ENCODE measurements around the gene REM2.

Gene REM2, protein sequence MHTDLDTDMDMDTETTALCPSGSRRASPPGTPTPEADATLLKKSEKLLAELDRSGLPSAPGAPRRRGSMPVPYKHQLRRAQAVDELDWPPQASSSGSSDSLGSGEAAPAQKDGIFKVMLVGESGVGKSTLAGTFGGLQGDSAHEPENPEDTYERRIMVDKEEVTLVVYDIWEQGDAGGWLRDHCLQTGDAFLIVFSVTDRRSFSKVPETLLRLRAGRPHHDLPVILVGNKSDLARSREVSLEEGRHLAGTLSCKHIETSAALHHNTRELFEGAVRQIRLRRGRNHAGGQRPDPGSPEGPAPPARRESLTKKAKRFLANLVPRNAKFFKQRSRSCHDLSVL

DNA sequence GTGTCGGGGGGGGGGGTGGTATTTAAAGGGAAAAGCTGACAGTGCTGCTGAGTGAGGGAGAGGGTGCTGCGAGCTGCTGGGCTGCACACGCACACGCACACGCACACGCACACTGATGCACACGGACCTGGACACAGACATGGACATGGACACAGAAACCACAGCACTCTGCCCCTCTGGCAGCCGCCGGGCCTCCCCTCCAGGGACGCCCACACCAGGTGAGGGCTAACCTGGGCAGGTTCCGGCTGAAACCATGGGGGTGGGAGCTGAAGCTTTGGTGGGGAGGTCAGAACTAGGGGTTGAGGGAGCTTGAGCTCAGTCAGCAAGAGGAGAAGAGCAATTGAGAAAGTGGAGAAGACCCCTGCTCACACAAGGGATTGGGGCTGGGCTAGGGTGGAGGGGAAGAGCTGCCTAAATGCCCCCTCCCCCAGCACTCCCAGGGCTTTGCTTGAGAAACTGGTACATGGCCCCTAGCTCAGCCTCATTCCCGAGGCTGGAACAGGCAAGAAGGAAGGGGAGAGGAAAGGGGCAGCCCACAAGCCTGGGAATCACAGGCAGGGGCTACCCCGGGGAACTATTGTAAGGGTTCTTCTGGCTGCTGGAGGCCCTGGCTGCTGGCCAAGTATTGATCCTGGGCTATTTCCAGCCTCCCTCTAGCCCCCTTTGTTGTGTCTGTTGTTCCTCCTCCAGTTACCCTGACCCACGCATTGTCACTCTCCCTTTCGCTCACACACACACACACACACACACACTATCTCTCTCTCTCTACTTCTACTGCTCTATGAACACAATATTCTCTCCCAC is at the start of gene REM2:
Gene REM2, plus strand, starts transcription at position 50 of the 804 bp plus-strand sequence. Its CDS starts 66 bp downstream, at position 116.
- no peak for DNase-seq

- DNase-seq: no peak
These were observed 47.5 kb upstream of the REM2 start for GRCh38 chr14:22835505-22835904.

DNA sequence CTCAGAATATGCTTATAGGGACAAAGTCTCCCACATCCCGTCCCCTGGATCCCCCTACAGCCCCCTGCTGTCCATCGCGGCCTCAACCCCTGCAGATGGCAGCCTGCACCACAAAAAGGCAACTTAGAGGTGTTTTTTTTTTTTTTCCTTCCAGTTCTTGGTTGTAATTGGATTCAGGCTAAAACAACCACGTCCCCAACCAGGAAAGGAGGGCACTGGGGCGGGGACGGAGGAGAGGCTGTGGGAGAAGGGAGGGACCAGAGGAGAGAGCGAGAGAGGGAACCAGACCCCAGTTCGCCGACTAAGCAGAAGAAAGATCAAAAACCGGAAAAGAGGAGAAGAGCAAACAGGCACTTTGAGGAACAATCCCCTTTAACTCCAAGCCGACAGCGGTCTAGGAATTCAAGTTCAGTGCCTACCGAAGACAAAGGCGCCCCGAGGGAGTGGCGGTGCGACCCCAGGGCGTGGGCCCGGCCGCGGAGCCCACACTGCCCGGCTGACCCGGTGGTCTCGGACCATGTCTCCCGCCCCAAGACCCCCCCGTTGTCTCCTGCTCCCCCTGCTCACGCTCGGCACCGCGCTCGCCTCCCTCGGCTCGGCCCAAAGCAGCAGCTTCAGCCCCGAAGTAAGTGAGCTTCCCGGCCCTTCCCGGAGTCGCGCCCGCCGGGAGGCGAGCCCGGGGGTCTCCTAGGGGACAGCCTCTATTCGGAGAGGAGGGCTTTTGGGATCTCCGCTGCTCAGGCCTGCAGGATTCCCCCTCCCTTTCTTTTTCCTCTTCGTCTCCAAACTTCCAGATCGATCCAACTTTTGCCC is 46.5 kb upstream of the REM2 start, which contains the start of gene MMP14:
Gene MMP14, plus strand, starts transcription at position 285 of the 813 bp plus-strand sequence. Its CDS starts 233 bp downstream, at position 518.
- DNase-seq: no peak

GRCh38 chr14:22837114-22837749 is 45.8 kb upstream of the REM2 start:
- DNase-seq: no peak

- no peak for DNase-seq
These were observed 45.1 kb upstream of the REM2 start for GRCh38 chr14:22837750-22838538.

- DNase-seq: no peak
These were observed 44.4 kb upstream of the REM2 start for GRCh38 chr14:22838631-22839041.

GRCh38 chr14:22839159-22839779 is 43.8 kb upstream of the REM2 start:
- DNase-seq: no peak

DNA sequence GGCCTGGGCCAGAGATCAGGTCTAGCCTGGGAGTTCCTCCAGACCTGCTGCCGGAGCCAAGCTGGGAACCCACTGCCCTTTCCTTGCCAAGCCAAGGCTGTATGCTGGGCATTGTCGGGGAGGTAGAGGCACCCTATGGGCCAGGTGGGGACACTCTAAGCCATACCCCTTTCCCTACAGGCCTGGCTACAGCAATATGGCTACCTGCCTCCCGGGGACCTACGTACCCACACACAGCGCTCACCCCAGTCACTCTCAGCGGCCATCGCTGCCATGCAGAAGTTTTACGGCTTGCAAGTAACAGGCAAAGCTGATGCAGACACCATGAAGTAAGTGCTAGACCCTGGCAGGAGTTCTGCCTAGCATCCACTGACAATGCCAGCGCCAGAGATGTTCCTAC is 41.7 kb upstream of the REM2 start:
- no peak for DNase-seq

- DNase-seq: no peak
These were observed 41.3 kb upstream of the REM2 start for GRCh38 chr14:22841769-22842168.

DNA sequence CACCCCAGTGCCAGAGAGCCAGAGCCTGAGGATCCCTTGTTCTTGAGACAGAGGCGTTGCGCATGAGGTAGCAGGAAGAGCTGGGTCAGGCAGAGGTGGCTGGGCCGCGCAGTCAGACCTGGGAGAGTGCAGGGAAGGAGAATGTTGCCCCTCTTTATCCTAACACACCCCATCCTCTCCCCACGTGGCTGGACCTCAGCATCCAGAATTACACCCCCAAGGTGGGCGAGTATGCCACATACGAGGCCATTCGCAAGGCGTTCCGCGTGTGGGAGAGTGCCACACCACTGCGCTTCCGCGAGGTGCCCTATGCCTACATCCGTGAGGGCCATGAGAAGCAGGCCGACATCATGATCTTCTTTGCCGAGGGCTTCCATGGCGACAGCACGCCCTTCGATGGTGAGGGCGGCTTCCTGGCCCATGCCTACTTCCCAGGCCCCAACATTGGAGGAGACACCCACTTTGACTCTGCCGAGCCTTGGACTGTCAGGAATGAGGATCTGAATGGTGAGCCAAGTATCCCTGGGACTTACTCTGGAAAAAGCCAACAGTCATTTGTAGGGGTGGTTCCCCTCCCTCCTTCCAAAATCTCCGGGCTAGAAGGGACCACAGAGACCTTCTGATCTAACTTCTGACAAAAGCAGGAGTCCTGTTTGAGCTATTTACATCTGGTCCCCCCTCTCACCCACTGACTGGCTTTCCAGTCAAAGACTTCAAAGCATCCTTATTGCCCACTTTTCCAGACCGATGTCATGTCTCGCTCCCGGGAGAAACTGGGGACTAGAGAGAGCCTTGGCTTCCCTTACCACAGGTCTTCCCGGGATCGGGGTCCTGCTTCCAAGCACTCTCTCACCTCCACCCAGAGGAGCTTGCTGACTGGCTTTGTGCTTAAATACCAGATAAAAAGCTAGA is 40.6 kb upstream of the REM2 start:
- no peak for DNase-seq

- no peak for DNase-seq
These were observed 39.7 kb upstream of the REM2 start for GRCh38 chr14:22843123-22843925.

GRCh38 chr14:22844221-22845102 is 38.6 kb upstream of the REM2 start:
- DNase-seq: no peak

DNA sequence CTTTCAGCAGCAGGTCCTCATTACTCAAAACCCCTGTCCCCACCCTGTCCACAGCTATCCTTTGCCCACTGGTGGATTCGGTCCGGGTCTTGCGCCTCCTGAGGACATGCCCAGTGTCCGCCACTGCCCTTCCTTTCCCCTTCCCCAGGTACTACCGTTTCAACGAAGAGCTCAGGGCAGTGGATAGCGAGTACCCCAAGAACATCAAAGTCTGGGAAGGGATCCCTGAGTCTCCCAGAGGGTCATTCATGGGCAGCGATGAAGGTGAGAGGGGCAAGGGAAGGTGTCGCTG is 38.0 kb upstream of the REM2 start:
- no peak for DNase-seq

DNA sequence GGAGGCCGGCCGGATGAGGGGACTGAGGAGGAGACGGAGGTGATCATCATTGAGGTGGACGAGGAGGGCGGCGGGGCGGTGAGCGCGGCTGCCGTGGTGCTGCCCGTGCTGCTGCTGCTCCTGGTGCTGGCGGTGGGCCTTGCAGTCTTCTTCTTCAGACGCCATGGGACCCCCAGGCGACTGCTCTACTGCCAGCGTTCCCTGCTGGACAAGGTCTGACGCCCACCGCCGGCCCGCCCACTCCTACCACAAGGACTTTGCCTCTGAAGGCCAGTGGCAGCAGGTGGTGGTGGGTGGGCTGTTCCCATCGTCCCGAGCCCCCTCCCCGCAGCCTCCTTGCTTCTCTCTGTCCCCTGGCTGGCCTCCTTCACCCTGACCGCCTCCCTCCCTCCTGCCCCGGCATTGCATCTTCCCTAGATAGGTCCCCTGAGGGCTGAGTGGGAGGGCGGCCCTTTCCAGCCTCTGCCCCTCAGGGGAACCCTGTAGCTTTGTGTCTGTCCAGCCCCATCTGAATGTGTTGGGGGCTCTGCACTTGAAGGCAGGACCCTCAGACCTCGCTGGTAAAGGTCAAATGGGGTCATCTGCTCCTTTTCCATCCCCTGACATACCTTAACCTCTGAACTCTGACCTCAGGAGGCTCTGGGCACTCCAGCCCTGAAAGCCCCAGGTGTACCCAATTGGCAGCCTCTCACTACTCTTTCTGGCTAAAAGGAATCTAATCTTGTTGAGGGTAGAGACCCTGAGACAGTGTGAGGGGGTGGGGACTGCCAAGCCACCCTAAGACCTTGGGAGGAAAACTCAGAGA is 37.0 kb upstream of the REM2 start:
- no peak for DNase-seq

GRCh38 chr14:22846811-22847307 is 36.2 kb upstream of the REM2 start:
- no peak for DNase-seq

DNA sequence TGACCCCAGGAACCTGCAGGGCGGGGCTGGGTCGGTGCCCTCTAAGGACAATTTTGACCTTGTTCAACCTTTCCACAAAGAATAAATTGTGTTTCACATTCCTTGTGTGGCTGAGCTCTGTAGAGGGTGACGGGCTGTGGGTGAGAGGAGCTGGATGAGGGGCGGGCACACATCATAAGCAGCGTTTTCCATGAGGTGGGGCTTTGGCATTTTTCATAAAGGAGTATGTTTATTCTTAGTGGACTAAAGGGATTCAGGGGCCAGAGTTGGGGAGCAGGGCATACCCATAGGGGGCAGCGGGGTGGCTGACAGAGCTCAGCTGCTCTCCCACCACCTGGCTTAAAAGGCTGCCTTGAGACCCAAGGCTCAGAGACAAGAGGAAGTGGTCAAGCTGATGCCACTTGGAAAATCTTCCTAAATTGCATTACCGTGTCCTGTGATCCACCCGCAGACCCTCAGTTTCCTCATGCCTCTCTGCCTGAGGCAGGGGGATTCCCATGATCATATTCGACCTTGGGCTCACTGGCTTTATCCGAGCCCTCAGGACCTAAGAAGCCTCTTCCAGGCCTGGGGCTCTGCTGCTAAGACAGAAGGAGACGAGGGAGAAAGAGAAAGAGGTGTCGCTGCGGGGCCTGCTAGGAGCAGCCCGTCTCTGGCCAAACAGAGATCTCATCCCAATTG is 35.2 kb upstream of the REM2 start:
- no peak for DNase-seq
